Measurements from ENCODE around the gene THAP7.
A peak's percentile ranks its signal among the peaks of the same experiment; 100 is the strongest.

Gene THAP7

DNA sequence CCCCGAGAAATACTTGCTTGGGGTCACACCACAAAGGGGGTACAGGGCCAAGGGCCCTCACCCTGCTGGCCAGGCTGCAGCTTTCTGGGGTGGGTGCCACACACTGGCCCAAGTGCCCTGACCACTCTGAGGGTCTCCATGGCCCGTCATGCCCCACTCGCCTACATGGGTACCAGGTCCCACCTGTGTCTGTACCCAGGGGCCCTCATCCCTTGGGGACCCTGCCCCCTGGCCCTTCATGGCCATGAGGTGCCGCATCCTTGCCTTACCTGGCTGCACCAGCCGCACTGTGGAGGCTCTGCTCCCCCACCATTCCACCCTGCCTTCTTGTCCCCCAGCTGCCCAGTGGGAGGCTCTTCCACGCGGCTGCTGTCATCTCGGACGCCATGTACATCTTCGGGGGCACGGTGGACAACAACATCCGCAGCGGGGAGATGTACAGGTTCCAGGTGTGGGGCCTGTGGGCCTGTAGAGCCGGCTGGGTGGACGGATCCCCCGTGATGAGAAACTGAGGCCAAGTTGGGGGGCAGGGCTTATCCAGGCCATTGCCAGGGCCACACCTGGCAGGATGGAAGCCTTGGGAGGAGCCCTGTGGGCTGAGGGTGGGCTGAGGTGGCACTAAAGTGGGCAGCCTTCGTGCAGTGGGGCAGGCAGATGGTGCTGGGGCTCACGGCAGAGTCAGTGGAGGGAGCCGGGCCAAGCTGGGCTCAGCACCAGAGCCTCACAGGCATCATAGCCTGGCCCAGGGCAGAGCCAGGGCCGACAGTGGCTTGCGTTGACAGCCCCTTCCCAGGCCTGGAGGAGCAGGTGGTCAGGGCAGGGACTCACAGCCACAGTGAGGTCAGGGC is 9.2 kb downstream of the THAP7 start:
- DNase-seq, result no peak

DNA sequence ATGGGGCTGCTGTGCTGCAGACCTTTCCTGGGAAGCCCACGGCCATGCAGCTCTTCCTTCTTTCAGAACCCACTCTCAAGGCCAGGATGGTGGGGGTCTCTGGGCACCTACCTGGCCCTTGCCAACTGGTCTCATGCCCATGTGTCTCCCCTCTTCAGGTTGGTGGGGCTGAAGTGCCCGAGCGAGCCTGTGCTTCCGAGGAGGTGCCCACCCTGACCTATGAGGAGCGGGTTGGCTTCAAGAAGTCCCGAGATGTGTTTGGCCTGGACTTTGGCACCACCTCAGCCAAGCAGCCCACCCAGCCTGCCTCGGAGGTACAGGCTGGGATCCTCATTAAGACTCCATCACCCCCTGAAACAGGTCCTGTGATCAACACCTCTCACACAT is 9.9 kb downstream of the THAP7 start:
- DNase-seq, result no peak

DNA sequence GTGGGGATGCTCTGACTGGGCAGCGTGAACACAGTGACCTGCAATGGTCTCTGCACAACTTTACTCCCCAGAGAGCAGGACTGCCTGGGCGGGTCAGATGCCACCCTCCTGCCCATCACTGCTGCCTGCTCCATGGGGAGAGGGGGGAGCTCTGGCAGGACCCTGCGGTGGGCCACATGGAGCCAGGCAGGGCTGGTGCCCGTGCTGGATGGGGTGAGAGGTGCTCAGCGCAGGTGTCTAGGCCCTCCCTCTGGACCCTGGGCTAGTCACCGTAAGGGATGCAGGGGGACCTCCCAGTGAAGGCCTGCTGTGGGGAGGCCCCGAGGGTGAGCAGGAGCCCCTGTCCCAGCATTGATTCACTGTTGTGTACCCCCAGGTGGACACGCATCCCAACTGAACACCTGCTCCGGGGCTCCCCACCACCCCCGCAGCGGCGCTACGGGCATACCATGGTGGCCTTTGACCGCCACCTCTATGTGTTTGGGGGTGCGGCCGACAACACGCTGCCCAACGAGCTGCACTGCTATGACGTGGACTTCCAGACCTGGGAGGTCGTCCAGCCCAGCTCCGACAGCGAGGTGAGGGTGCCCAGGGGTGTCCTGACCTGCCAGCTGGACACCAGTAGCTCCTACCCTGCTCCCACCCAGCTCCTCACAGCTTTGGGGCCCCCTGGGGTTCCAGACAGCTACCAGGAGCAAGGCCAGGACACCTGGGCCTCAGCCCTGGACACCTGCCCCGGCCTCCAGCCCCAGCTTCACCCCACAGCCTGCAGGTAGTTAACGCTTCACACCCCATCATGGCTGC is 10.5 kb downstream of the THAP7 start:
- DNase-seq, result no peak

DNA sequence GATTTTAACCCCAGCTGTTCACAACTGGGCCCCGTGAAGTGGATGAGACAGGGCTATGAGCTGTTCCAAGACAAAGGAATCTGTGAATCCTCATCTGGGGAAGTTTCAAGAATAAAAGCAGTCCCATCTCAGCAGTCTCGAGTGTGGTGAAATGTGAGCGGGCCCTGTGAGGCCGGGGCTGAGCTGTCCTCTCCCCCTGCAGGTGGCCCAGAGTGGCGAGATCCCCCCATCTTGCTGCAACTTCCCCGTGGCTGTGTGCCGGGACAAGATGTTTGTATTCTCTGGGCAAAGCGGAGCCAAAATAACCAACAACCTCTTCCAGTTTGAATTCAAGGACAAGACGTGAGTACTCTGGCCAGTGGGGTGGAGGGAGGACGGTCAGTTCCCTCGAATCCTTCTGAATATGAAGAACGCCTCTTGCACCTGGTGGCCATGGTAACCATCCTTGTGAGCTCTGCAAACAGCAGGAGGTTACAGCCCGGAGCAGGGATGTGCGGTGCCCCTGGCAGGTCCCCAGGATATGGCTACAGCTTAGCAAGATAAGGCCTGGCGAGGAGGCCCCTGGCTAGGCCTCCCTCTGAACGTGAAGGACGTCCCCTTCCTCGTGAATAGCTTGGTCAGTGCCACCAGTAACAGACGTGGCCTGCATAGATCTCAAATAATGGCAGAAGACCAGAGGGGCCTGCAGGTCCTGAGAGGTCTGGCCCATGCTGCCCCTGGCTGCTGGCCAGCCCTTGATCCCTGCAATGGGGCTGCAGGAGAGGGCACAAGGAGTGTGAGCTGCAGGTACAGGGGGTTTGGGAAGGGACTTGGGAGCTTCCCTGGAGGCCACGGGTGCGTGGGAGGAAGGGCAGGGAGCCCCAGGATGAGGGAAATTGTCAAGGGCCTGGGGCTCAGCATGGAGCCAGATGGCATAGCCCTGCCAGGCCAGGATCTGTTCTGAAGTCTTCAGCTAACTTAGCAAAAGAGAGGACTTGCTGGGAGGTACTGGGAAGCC is 11.4 kb downstream of the THAP7 start:
- DNase-seq, result no peak

DNA sequence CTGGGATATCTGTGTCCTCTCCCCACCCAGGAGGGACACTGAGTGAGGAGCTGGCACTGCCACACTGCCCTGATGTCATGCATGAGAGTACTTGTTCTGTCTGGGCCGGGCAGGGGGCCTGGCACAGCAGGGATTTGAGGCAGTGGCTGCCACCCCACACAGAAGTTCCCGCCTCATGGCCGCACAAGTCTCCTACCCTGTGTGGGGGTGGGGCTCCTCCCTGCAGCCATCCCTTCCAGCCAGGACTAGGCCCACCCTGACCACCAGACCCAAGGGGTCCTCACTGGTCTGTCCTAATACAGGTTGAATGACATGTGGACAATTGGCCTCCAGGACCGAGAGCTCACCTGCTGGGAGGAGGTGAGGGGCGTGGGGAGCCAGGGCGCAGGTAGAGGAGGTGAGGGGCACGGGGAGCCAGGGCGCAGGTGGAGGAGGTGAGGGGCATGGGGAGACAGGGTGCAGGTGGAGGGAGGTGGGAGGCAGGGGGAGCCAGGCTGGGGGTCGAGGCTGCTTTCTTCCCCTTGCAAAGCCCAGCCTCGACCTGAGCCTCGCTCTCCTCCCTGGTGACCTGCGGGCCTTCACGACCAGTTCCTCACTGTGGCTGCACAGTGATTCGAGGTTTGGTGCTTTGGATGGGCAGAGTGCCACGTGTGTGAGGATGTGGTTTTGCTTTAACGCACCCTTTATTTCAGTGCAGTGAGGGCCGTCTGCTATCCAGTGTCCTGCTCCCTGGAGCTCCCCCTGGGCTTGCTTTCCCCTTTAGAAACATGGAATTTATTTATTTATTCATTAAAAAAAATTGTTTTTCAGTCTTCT is 12.4 kb downstream of the THAP7 start:
- no peak for DNase-seq

DNA sequence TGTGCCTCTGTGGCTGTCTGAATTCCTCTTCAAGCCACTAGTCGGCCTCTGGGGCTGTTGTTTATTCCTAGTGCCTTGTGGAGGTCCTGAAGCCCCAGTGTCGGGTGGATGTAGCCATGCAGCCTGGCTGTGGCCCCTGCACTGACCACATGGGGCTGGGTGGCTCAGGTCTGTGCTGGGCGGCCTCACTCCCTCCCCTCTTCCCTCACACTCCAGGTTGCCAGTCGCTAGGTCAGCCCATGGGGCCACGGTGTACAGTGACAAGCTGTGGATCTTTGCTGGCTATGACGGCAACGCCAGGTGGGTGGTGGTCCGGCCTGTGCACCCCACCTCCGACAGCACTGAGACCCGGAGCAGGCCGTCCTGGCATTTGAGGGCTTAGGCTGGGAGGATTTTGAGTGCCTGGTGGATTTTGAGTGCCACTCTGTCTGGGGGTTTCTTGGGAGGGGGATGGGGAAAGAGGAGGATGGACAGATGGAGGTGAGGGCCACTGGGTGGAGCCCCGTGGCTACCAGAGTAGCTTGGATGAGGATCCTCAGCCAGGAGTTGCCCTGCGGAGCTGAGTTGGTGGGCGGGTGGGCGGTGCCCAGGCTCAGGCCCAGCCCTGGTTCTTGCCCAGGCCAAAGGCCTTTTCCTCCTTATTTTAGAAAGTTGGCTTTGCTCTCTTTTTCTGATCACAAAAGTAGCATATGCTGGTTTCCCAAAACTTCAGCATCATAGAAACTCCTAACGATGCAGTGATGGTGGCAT is 13.2 kb downstream of the THAP7 start:
- no peak for DNase-seq

DNA sequence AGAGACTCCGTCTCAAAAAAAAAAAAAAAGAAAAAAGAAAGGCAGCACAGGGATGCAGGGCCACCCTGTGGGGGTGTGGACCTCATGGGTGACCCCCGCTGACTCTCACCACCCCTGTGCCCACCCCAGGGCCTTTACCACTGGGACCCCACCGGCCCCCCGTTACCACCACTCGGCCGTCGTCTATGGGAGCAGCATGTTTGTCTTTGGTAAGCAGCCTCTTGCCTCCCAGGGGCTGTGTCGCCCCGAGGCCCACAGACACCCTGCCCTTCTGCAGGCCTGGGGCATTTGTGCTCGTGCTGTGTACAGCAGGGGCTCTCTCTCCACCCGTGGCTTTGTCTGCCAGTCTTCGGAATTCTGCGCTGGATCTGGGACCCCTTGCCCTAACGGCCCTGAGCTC is 14.5 kb downstream of the THAP7 start:
- DNase-seq, result no peak

DNA sequence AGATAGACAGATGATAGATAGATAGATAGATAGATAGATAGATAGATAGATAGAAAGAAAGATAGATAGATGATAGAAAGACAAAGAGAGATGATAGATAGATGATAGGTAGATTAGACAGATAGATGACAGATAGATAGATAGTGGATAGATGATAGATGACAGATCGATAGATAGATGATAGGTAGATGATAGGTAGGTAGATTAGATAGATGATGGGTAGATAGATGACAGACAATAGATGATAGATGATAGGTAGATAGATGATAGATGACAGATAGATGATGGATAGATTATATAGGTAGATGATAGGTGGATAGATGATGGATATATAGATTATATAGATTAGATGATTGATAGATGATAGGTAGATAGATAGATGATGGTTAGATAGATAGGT is 15.6 kb downstream of the THAP7 start:
- DNase-seq, result no peak

DNA sequence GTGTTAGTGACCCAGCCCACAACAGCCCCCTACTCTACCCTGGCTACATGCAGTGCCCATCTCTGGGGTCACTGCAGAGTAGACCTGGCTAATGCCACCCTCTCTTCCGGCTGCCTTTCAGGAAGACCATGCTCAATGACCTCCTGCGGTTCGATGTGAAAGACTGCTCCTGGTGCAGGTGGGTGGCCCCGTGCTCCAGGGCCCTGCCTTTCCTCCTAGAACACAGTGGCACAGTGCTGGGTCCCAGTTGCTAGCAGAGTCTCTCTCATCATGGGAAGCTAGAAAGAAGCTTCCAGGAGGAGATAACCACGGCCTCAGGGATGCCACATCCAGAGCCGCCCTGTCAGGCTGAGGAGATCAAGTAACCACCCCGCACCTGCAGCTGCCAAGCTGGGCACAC is 16.2 kb downstream of the THAP7 start:
- DNase-seq, result no peak

DNA sequence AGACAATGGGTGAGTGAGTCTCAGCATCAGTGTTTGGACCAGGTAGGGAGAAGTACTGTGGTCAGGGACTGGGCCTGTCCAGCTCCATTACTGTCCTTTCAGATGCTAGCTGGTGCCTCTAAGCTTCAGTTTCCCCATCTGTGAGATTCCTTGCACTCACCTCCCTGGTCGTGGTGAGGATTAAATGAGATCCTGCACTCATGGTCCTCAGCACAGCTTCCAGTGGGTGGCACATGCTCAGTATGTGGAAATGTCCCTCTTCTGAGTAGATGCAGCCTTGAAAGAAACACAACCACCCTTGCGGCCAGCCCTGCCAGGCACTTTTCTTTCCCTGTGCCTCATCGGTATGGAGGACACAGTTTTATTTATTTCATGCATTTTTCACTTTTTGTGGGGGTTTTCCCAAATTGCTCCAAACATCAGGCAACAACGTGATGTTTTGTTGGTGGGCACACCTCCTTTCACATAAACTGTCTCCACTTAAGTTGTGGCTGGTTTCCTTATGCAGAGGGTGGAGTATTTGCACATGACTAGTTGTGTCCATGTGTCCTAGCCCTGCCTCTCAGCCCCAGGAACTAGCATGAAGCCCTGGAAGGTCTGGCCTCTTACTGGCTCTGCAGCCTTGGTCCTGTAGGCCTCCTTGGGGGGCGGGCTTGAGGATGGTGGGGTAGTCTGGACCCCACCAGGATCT is 18.7 kb downstream of the THAP7 start:
- no peak for DNase-seq

DNA sequence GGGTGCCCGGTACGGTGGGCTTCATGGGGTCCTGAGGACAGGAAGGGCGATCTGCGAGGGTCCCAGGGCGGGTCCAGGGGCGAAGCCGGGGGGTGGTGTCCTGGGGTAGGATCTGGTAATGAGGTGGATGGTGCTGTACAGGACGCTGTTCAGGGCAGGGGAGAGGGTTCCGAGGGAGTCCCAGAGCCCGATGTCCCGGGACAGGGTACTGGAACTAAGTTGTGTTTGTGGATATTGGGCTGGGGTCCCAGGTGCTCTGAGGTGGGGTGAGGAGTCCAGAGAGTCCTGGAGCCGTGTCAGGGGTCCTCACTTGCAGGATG is 19.4 kb downstream of the THAP7 start:
- DNase-seq, result no peak

DNA sequence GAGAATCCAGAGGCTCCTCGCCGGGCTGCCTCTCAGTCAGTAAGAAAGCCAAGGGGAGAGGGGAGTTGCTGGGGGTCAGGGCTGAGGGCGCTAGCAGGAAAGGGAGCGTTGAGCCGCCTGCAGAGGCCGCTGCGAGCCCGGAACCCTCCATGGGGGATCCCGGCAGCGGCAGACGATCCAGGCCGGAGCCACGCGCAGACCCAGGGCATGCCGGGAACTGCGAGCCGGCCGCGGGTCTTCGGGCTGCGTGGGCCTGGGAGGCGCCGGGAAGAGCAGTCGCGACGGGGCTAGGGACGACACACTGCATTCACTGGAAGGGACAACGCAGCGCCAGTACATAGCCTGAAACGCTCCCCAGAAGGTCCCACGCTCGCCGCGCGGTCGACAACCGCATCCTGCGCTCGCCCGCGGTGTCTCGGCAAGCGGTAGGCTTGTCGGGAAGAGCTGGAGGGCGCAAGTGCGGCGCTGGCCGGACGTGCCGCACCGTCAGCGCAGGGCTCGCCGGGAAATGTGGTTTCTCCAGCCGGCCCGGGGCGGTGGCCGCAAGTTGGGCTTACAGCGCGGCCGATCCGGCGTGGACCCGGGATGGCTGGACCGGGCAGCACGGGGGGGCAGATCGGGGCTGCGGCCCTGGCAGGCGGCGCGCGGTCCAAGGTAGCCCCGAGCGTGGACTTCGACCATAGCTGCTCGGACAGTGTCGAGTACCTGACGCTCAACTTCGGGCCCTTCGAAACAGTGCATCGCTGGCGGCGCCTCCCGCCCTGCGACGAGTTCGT is 19.9 kb downstream of the THAP7 start, which contains the start of gene LZTR1:
Gene LZTR1, plus strand, starts transcription at position 511 of the 776 bp plus-strand sequence. Its CDS starts 75 bp downstream, at position 586.
- peak; percentile 88 for DNase-seq

DNA sequence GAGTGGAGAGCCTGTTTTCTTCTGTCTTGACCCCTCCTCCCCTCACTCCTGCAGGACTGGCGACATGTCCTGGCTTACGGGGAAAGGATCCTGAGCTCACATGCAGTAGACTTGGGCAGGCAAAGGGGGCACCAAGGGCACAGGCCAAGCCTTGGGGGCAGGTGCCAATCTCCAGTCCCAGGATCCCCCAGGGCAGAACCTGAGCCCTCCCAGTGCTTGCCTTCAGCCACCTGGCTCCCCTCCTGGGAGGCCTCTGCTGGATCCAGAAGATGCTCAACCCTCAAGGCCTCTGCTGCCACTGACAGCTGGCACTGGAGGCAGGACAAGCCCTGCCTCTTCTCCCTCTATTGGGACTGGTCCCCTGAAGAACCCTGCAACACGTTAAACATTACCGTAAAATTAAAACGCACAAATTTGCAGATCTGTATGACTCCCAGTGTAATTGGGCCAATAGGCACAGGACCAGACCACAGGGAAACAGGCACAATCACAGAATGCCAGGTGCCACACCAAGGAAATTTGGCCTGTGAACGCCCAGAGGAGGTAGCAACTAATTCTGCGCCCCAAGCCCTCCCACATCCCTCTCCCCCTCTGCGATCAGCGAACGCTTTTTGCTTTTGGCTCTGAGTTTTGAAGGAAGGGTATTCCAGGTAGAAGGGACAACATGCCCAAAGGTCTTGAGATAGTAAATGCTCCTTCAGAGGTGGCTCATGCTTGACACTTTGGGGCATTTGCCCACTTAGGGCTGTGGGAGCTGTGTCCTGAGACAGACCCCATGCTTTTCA is 20.8 kb downstream of the THAP7 start:
- DNase-seq, result no peak

DNA sequence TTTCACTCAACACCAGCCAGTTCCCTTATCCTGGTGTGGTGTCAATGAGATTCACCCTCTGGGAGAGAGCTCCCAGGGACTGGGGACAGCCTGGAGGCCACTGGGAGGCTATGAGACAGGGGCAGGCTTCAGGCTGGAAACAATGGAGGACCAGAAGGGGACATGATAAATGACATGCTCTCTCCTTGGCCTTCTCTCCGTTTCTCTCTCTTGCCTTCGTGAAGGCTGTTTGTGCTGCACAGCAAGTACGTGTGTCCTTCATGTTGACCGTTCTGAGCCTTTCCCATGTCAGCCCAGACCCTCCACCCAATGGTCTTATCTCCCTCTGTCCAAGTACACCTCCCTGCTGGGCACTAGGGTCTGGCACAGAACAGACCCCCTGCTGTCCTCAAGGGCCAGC is 21.4 kb downstream of the THAP7 start:
- DNase-seq, result no peak

DNA sequence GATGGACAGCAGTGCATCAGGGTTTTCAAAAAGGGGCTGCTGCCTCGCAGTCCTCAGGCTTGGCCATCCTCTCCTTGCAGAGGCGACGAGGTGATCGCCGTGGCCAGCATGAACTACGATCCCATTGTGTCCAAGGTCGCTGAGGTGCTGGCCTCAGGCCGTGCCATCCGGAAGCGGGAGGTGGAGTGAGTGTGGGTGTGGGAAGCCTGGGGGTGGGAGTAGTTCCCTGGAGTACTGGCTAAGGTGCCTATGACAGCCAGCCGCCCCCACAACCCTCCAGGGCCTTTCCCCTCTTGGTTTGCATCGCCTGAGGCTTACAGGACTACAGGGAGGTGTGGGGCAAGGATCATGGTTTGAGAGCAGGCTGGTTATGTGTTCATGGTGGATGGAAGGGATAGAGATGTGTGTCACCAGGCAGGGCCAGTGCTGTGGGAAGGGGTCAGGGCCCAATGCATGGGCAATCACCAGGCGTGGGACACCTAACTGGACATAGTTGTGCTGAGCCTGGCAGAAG is 21.9 kb downstream of the THAP7 start:
- peak; percentile 60 for DNase-seq

DNA sequence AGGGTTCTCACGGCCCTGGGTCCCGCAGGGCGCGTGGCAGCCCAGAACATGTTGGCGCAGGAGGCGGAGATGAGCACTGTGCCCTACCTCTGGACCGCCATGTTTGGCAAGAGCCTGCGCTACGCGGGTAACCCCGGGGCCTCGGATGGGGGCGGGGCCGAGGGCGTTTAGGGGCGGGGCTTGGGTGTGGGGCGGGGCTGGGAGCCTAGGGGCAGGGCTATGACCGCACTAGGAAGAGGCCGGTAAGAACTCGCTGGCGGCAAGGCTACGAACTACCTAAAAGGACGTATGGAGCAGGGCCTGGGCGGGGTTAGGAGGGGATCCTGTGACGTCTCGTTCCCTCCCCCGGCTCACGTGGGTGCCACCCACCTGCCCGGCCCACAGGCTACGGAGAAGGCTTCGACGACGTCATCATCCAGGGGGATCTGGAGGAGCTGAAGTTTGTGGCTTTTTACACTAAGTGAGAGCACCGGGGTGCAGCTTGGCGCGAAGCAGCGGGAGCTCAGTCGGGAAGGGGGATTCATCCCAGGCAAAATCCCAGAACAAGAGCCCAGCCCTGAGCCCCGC is 22.6 kb downstream of the THAP7 start:
- peak; percentile 84 for DNase-seq

DNA sequence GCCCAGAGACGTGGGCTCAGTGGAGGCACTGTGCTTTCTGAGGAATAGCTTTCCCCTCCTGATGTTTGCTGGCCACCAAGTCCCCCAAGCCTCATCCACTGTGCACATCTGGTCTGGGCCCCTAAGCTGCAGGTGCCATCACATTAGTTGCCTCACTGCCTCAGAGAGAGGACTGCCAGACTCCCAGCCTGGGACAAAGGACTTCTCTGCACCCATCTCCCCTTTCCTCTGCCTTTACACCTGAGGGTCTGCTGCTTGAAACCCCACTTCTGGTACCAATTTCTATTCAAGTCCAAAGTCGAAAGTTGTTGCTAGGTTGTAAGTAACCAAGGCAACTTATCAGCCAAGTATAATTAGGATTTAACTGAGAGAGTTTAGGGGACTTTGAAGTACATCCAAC is 23.5 kb downstream of the THAP7 start:
- DNase-seq, result no peak

DNA sequence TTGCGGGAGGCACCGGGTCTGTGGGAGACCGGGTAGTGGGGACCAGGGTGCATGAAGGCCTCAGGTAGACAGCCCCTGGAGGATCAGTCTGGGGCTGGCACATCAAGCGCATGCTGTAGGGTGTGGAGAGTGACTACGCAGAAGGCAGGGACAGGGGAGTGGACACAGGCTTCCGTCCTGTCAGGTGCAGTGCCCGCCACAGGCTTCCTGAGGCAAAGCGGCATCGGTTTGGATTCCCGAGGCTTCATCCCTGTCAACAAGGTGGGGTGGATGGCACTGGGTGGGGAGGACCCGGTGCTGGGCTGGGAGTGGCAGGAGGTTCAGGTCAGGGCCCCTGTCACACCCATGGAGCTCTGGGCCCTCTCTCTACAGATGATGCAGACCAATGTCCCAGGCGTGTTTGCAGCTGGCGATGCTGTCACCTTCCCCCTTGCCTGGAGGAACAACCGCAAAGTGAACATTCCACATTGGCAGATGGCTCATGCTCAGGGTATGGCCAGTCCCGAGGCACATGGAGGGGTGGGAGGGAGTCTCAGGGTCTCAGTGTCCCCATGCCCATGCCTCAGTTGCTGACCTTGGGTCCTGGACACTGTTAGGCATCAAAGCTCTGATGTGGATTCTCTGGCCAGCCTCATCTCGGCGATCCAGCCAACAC is 24.3 kb downstream of the THAP7 start:
- DNase-seq, result no peak
